OCI-LY1 (cell line): ENCODE data around the gene UBE2C.

Source experiments
- H2AFZ ChIP-seq: fragments of 200-600 bp; sonication (generic), shearing (Covaris generic); 2 replicates; pipeline ENCODE4 v1.6.0; 2014; ENCODE audit warnings: antibody characterized with exemption, mild to moderate bottlenecking, low read length
- H3F3A ChIP-seq: fragments of 200-600 bp; sonication (generic), shearing (Covaris generic); 2 replicates; pipeline ENCODE4 v1.6.0; 2014; ENCODE audit warnings: mild to moderate bottlenecking, antibody characterized with exemption, low read length, moderate library complexity; ENCODE audit not compliant: insufficient read depth
- H3K27ac ChIP-seq: fragments of 200-600 bp; sonication (generic); 2 replicates; pipeline ENCODE4 v1.5.1; 2014; ENCODE audit warnings: low read length, mixed run types, mild to moderate bottlenecking, low read depth; ENCODE audit not compliant: poor library complexity, severe bottlenecking
- H3K27me3 ChIP-seq: fragments of 200-600 bp; sonication (generic); 2 replicates; pipeline ENCODE4 v1.6.0; 2014; ENCODE audit warnings: antibody characterized with exemption, mild to moderate bottlenecking, low read length, moderate library complexity; ENCODE audit not compliant: insufficient read depth
- H3K36me3 ChIP-seq: fragments of 200-600 bp; sonication (generic); 2 replicates; pipeline ENCODE4 v1.6.1; 2014; ENCODE audit warnings: mild to moderate bottlenecking, antibody characterized with exemption, low read length, moderate library complexity, mixed read lengths; ENCODE audit not compliant: insufficient read depth
- H3K4me1 ChIP-seq: fragments of 200-600 bp; sonication (generic); 2 replicates; pipeline ENCODE4 v1.5.1; 2014; ENCODE audit warnings: mild to moderate bottlenecking, low read length, moderate library complexity; ENCODE audit not compliant: insufficient read depth, severe bottlenecking
- H3K4me2 ChIP-seq: fragments of 200-600 bp; sonication (generic), shearing (Covaris generic); 2 replicates; pipeline ENCODE4 v1.6.1; 2014; ENCODE audit warnings: low read length
- H3K4me3 ChIP-seq: fragments of 200-600 bp; sonication (generic); 2 replicates; pipeline ENCODE4 v1.5.1; 2014; ENCODE audit warnings: low read length, low read depth, mild to moderate bottlenecking, mixed read lengths; ENCODE audit not compliant: poor library complexity, severe bottlenecking
- H3K79me2 ChIP-seq: fragments of 200-600 bp; shearing (Covaris generic); 2 replicates; pipeline ENCODE4 v1.6.1; 2016; ENCODE audit warnings: mixed run types, low read length, mixed read lengths; ENCODE audit not compliant: insufficient read depth
- H3K9ac ChIP-seq: fragments of 200-600 bp; sonication (generic), shearing (Covaris generic); 2 replicates; pipeline ENCODE4 v1.6.1; 2014; ENCODE audit warnings: mild to moderate bottlenecking, low read length, mixed read lengths
- H3K9me2 ChIP-seq: fragments of 200-600 bp; sonication (generic), shearing (Covaris generic); 2 replicates; pipeline ENCODE4 v1.6.1; 2014; ENCODE audit warnings: low read depth, mild to moderate bottlenecking, low read length, mixed read lengths
- H3K9me3 ChIP-seq: fragments of 200-600 bp; shearing (Covaris generic); 2 replicates; pipeline ENCODE4 v1.6.1; 2014; ENCODE audit warnings: low read length, mixed read lengths
- H4K20me1 ChIP-seq: fragments of 200-600 bp; sonication (generic), shearing (Covaris generic); 2 replicates; pipeline ENCODE4 v1.6.0; 2016; ENCODE audit warnings: mild to moderate bottlenecking, low read length; ENCODE audit not compliant: insufficient read depth
- EZH2 ChIP-seq: fragments of 200-600 bp; sonication (generic), shearing (Covaris generic); IDR thresholded peaks from 2 replicates; pipeline ENCODE4 v1.8.0; 2017; ENCODE audit warnings: borderline replicate concordance, mixed run types, mild to moderate bottlenecking, antibody characterized with exemption, low read length, moderate library complexity, mixed read lengths
- TF ChIP-seq, protein P1 (sequence below): fragments of 200-600 bp; sonication (generic), shearing (Covaris generic); IDR thresholded peaks from 2 replicates; pipeline ENCODE4 v1.5.1; 2017; ENCODE audit warnings: mild to moderate bottlenecking, antibody characterized with exemption, low read length, moderate library complexity, mixed read lengths

The UBE2C gene

DNA sequence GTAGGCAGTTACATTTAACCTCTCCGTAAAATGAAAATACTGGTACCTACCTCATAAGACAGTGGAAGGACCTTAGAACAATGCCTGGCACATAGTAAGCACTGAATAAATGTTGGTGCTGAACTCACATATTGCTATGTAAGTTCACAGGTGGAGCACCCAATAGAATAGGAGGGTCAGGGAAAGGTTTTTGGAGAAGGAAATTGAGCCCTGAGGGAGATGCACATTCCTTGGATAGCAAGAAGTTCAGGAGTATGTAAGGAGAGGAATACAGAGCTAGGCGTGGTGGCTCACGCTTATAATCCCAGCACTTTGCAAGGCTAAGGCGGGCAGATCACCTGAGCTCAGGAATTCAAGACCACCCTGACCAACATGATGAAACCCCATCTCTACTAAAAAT lies 7.0 kb downstream of the UBE2C start:
- no peak overlapping the region for H2AFZ ChIP-seq
- no peaks in the 10 kb centered on the region for H4K20me1 ChIP-seq
- no peak overlapping the region for H3K27ac ChIP-seq
- no peaks in the 10 kb centered on the region for H3K9me3 ChIP-seq
- H3K36me3 ChIP-seq: peaks cover 33% of the 10 kb centered on the region
- H3K9me2 ChIP-seq: no peaks in the 10 kb centered on the region
- TF ChIP-seq, protein P1, sequence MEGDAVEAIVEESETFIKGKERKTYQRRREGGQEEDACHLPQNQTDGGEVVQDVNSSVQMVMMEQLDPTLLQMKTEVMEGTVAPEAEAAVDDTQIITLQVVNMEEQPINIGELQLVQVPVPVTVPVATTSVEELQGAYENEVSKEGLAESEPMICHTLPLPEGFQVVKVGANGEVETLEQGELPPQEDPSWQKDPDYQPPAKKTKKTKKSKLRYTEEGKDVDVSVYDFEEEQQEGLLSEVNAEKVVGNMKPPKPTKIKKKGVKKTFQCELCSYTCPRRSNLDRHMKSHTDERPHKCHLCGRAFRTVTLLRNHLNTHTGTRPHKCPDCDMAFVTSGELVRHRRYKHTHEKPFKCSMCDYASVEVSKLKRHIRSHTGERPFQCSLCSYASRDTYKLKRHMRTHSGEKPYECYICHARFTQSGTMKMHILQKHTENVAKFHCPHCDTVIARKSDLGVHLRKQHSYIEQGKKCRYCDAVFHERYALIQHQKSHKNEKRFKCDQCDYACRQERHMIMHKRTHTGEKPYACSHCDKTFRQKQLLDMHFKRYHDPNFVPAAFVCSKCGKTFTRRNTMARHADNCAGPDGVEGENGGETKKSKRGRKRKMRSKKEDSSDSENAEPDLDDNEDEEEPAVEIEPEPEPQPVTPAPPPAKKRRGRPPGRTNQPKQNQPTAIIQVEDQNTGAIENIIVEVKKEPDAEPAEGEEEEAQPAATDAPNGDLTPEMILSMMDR: no peak
- no peak for TF ChIP-seq EZH2
- no peaks in the 10 kb centered on the region for H3K79me2 ChIP-seq
- peaks cover 1% of the 10 kb centered on the region for H3K4me1 ChIP-seq
- H3K9ac ChIP-seq: no peak overlapping the region
- no peaks in the 10 kb centered on the region for H3K27me3 ChIP-seq
- no peak overlapping the region for H3K4me2 ChIP-seq
- H3K4me3 ChIP-seq: no peak overlapping the region
- H3F3A ChIP-seq: peaks cover 7% of the 10 kb centered on the region; the same call in 1 of the 2 replicates

DNA sequence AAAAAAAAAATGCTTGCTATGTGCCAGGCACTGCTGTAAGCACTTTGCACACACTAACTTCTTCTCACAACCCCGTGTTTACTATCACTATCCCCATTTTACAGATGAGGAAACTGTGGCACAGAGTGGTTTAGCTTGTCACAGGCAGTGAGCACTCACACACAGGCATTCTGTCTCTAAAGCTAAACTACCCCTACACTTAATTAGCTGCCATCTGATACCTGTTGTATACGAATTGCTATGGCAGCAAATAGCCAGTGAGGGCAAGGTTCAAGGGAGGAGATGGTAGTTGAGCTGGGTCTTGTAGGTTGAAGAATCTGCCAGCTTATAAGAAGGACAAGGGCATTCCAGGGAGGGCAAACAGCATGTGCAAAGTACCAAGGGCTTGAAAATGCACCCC lies 9.5 kb downstream of the UBE2C start:
- TF ChIP-seq EZH2: no peak
- TF ChIP-seq, protein P1: no peak
- Histone ChIP-seq H3K9me3 (no peaks in the 10 kb centered on the region), H3K27me3 (no peaks in the 10 kb centered on the region), H3K9ac (no peak overlapping the region), H3K4me2 (no peak overlapping the region), H3K4me3 (no peak overlapping the region), H3K36me3 (peaks cover 10% of the 10 kb centered on the region), H3K4me1 (no peaks in the 10 kb centered on the region), H2AFZ (no peak overlapping the region), H3K27ac (no peak overlapping the region), H3F3A (peaks cover 7% of the 10 kb centered on the region; the same call in 1 of the 2 replicates), H3K79me2 (no peaks in the 10 kb centered on the region), H4K20me1 (no peaks in the 10 kb centered on the region), H3K9me2 (no peaks in the 10 kb centered on the region)

DNA sequence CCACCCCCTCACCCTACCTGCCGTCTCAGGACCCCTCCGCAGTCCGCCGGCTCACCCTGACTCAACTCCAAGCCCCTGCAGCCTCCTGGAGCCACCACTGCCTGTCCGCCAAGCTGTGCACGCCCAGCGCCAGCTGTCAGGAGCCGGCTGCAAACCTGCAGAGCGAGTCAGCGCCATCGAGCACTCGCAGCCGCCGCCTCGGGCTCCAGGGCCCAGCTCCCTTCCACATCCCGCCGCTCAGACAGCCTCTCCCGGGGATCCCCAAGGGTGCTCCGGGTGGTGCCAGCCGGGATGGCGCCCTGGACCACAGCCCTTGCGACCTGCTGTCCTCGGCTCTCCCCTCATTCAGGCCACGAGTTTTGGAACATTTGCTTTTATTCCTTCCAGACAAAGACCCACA lies 10.4 kb downstream of the UBE2C start:
- Histone ChIP-seq H3K4me3 (no peak overlapping the region), H3K4me2 (no peak overlapping the region), H3K9ac (no peak overlapping the region)

More for the DNA sequence above, 10.4 kb downstream of the UBE2C start:
- TF ChIP-seq, protein P1: no peak
- no peak for TF ChIP-seq EZH2
- H3K9me2 ChIP-seq: no peaks in the 10 kb centered on the region
- peaks cover under 1% of the 10 kb centered on the region; the same call in 1 of the 2 replicates for H3K36me3 ChIP-seq
- no peaks in the 10 kb centered on the region for H3K27me3 ChIP-seq
- H2AFZ ChIP-seq: no peak overlapping the region
- no peaks in the 10 kb centered on the region for H3K9me3 ChIP-seq
- H3F3A ChIP-seq: peaks cover 5% of the 10 kb centered on the region; the same call in 1 of the 2 replicates
- no peaks in the 10 kb centered on the region for H3K79me2 ChIP-seq
- H4K20me1 ChIP-seq: no peaks in the 10 kb centered on the region
- H3K4me1 ChIP-seq: no peaks in the 10 kb centered on the region
- no peak overlapping the region for H3K27ac ChIP-seq
